ENCODE measurements around the gene PLA2G12A.

GRCh38 chr4:109749388-109750082, 19.7 kb upstream of the PLA2G12A start:
- TF ChIP-seq, protein P1, sequence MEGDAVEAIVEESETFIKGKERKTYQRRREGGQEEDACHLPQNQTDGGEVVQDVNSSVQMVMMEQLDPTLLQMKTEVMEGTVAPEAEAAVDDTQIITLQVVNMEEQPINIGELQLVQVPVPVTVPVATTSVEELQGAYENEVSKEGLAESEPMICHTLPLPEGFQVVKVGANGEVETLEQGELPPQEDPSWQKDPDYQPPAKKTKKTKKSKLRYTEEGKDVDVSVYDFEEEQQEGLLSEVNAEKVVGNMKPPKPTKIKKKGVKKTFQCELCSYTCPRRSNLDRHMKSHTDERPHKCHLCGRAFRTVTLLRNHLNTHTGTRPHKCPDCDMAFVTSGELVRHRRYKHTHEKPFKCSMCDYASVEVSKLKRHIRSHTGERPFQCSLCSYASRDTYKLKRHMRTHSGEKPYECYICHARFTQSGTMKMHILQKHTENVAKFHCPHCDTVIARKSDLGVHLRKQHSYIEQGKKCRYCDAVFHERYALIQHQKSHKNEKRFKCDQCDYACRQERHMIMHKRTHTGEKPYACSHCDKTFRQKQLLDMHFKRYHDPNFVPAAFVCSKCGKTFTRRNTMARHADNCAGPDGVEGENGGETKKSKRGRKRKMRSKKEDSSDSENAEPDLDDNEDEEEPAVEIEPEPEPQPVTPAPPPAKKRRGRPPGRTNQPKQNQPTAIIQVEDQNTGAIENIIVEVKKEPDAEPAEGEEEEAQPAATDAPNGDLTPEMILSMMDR (conservative IDR thresholded peaks at IDR 0.05 in 1 of 2, IDR thresholded peaks at IDR 0.05 in 1 of 2; ENCODE audit: extremely low read depth in 1 of 2, insufficient read depth in 1 of 2, low read depth in 1 of 2, low read length in 2 of 2), result no peak
- TF ChIP-seq EZH2 (IDR thresholded peaks at IDR 0.05; ENCODE audit: borderline replicate concordance, low read length), result no peak

Measured in mammary epithelial cell (primary cell).